ENCODE measurements around the gene CETN3.

The CETN3 gene

GRCh38 chr5:90409318-90410177 is at the start of gene CETN3:
Gene CETN3 (minus strand): TSS chr5:90409756. CDS start chr5:90409661, 95 bp downstream.
- peak; percentile 92 to 94 for DNase-seq

GRCh38 chr5:90446961-90447360 is 37.4 kb upstream of the CETN3 start:
- no peak for DNase-seq

- DNase-seq = no peak
Observed at GRCh38 chr5:90440644-90441043, 31.1 kb upstream of the CETN3 start.

GRCh38 chr5:90438100-90438499 is 28.5 kb upstream of the CETN3 start:
- DNase-seq = no peak

GRCh38 chr5:90437663-90438062 is 28.1 kb upstream of the CETN3 start:
- no peak for DNase-seq

- peak; percentile 25 to 44 for DNase-seq
Observed at GRCh38 chr5:90434116-90434714, 24.7 kb upstream of the CETN3 start.

GRCh38 chr5:90424245-90424644 is 14.7 kb upstream of the CETN3 start:
- DNase-seq = no peak

- no peak for DNase-seq
Observed at GRCh38 chr5:90421136-90421535, 11.6 kb upstream of the CETN3 start.

- DNase-seq = no peak
Observed at GRCh38 chr5:90418214-90418613, 8.7 kb upstream of the CETN3 start.

GRCh38 chr5:90410178-90410762 is 714 bp upstream of the CETN3 start:
- peak in 1 of 2 donors; percentile 16 for DNase-seq

- no peak for DNase-seq
Observed at GRCh38 chr5:90408571-90409317, 812 bp downstream of the CETN3 start.

- no peak for DNase-seq
Observed at GRCh38 chr5:90406466-90406865, 3.1 kb downstream of the CETN3 start.

GRCh38 chr5:90402521-90403255 is 6.9 kb downstream of the CETN3 start:
- no peak for DNase-seq

- DNase-seq = no peak
Observed at GRCh38 chr5:90399251-90399650, 10.3 kb downstream of the CETN3 start.

- DNase-seq = no peak
Observed at GRCh38 chr5:90398726-90399125, 10.8 kb downstream of the CETN3 start.

GRCh38 chr5:90395005-90395404 is 14.6 kb downstream of the CETN3 start:
- DNase-seq = no peak

- no peak for DNase-seq
Observed at GRCh38 chr5:90390928-90391327, 18.6 kb downstream of the CETN3 start.

- no peak for DNase-seq
Observed at GRCh38 chr5:90390326-90390725, 19.2 kb downstream of the CETN3 start.

- no peak for DNase-seq
Observed at GRCh38 chr5:90387508-90387907, 22.0 kb downstream of the CETN3 start.

GRCh38 chr5:90386099-90386710 is 23.4 kb downstream of the CETN3 start:
- no peak for DNase-seq

- no peak for DNase-seq
Observed at GRCh38 chr5:90384389-90384788, 25.2 kb downstream of the CETN3 start.

GRCh38 chr5:90383903-90384302 is 25.7 kb downstream of the CETN3 start:
- DNase-seq = no peak
